Muscle of leg (tissue), 11 donors: Measurements from ENCODE around the gene SMAD2. TPM values are rescaled to one million over a fixed set of nuclear protein-coding genes. Genes with fewer than 3 reads are reported as not detected.

Source experiments
- DNase-seq: peaks from one replicate; pipeline ENCODE4 v3.0.0; 2013
- H3K27ac ChIP-seq: one replicate; pipeline ENCODE4 v1.5.1; 2013; ENCODE audit warnings: mild to moderate bottlenecking, low read length, control low read depth
- H3K27me3 ChIP-seq: one replicate; pipeline ENCODE4 v1.6.1; 2013; ENCODE audit warnings: low read length; ENCODE audit not compliant: control insufficient read depth, insufficient read depth
- H3K36me3 ChIP-seq: one replicate; pipeline ENCODE4 v1.6.1; 2013; ENCODE audit warnings: low read length; ENCODE audit not compliant: control insufficient read depth, insufficient read depth
- H3K4me1 ChIP-seq: one replicate; pipeline ENCODE4 v1.6.1; 2013; ENCODE audit warnings: low read length; ENCODE audit not compliant: control insufficient read depth, insufficient read depth
- H3K4me3 ChIP-seq: one replicate; pipeline ENCODE4 v1.5.1; 2013; ENCODE audit warnings: low read length, control low read depth
- H3K9me3 ChIP-seq: replicated peaks from 2 replicates; pipeline ENCODE4 v1.6.1; 2013; ENCODE audit warnings: low read depth, low read length; ENCODE audit not compliant: control insufficient read depth
- WGBS: methylation state at CpG from one replicate; pipeline ENCODE4 v1.1.5; 2013; ENCODE audit warnings: missing lambda C conversion rate; ENCODE audit not compliant: insufficient coverage; 5-methylcytosine and 5-hydroxymethylcytosine counted together
- polyA plus RNA-seq, 8 donors: library from polyadenylated mRNA; unstranded; fragments of 120-200 nt; gene quantifications; one replicate each; pipeline versions ENCODE4 v1.2.1 to v1.2.3, GENCODE V29; 2013; ENCODE audit warnings: inconsistent platforms in 1 of 8, low replicate concordance in 1 of 8; ENCODE audit not compliant: insufficient read length in 8 of 8, insufficient read depth in 1 of 8
- total RNA-seq: library from RNA; stranded (reverse); fragments of 120-200 nt; gene quantifications from one replicate; pipeline ENCODE4 v1.2.4, GENCODE V29; 2013

The SMAD2 gene
- total and polyA plus RNA-seq, 9 donors = 42.7 to 91.8 (median 56.2) TPM

DNA sequence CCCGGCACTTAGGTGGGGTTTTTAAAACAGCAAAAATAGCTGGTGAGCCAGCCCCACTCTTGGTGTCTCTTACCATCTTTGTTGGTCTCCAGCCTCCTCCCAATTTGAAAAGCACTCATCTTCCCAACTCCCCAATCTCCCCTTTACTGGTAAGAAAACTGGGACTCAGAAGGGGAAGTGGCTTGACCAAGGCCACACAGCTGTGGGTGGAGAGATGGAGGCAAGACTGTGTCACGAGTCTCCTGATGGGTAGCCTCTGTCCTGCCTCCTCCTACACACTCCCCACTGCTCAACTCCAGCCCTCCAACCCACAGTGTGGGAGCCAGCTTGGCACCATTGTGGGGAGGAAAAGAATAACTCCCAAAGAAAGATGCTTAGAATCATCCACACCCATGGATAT is 140.4 kb downstream of the SMAD2 start:
- Histone ChIP-seq H3K27me3 (peaks cover 2% of the 10 kb centered on the region), H3K4me1 (peaks cover 2% of the 10 kb centered on the region), H3K4me3 (no peak overlapping the region), H3K27ac (no peak overlapping the region), H3K36me3 (no peaks in the 10 kb centered on the region), H3K9me3 (peaks cover 5% of the 10 kb centered on the region)
- whole genome bisulfite sequencing = no CpG with 5 or more reads among the region's 2 CpGs
- DNase-seq = no peak

DNA sequence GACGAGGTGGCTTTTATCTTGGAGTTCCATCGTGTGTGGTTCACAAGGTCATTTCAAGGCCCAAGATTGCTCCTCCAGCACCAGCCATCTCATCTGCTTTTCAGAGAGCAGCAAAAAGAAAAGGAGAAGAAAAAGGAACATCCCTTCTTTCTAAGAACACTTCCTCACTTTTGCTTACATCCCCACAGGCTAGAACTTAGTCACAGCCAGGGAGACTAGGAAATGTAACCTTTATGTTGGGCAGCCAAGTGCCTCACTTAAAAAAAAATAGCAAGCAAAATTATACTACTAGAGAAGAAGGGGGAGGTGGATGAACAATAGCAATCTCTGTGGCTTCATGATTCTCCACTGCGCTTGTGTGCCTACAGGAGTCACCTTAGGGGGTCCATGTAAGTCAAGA is 141.8 kb downstream of the SMAD2 start:
- Histone ChIP-seq H3K27me3 (no peaks in the 10 kb centered on the region), H3K36me3 (no peaks in the 10 kb centered on the region), H3K4me1 (no peaks in the 10 kb centered on the region), H3K9me3 (peaks cover 13% of the 10 kb centered on the region), H3K4me3 (no peak overlapping the region), H3K27ac (no peak overlapping the region)
- 92% methylated on average over 2 of the region's 3 CpGs for WGBS
- DNase-seq = no peak

DNA sequence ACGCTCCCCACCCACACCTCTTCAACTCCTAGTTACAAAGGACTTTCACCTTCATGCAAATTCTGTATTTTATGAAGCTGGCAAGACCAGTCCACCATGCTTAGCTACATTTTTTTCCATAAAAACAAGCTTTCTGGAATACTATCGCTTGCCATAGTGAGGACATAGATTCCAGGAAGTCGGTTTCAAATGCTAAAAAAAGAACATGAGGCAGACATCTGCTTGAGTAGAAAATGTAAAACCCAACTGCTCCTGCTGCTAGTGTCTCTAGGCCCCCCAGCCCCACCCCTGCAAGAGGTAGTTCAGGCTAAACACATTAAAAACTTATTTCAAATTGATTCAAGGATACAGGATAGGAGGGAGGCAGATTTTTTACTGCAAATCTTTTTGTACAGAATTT is 148.9 kb downstream of the SMAD2 start:
- peak overlapping the region; percentile 17 for H3K27ac ChIP-seq
- no peak overlapping the region for H3K4me3 ChIP-seq
- H3K9me3 ChIP-seq = peaks cover 16% of the 10 kb centered on the region
- no peaks in the 10 kb centered on the region for H3K4me1 ChIP-seq
- peak; percentile 84 for DNase-seq
- no peaks in the 10 kb centered on the region for H3K36me3 ChIP-seq
- H3K27me3 ChIP-seq = no peaks in the 10 kb centered on the region
- no CpG with 5 or more reads among the region's 3 CpGs for WGBS

DNA sequence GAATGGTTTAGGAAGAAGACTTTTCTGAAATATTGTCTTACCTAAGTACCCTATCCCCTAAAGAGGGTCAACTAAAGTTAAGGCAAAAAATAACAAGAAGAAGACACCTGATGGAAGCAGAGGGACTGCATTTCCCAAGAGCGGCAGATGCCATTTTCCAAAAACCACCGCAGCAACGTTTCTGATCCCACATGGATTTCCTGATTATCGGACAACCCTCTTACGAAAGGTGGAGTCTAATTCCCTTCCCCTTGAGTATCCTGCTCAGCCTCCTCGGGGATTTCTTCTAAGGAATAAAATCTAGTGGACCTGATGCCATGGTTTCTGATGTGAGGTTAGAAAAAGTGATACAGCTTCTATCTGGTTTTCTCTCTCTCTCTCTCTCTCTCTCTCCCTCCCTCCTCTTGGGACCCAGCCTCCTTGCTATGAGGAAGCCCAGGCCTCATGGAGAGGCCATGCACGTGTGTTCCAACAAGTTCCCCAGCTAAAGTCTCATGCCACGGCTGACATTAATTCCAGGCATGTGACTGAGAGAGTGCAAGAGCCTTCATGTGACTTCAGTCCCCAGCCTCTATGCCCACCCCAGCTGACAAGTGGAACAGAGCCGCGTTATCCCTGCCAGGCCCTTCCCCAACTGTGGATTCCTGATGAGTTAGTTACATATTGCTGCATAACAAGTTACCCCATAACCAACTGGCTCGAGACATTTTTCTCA is 150.3 kb downstream of the SMAD2 start:
- no peak for DNase-seq
- Histone ChIP-seq H3K27ac (no peak overlapping the region), H3K4me3 (no peak overlapping the region), H3K4me1 (no peaks in the 10 kb centered on the region), H3K27me3 (no peaks in the 10 kb centered on the region), H3K36me3 (no peaks in the 10 kb centered on the region), H3K9me3 (peaks cover 12% of the 10 kb centered on the region)
- WGBS = 74% methylated on average over 5 of the region's 11 CpGs

DNA sequence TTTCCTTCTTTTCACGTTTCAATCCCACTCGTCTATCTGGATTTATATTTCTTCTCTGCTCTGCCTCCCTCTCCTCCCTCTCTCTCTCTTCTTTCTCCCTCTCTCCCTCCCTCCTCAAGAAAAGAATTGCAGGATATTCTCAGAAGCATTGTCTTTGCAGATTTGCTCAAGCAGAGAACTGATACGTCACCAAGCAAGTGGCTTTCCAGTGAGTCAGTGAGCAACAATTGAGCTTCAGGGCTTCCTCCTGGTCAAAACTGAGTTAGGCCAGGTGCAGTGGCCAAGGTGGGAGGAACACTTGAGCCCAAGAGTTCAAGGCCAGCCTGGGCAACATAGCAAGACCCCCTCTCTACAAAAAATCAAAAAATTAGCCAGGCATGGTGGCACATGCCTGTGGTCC is 151.1 kb downstream of the SMAD2 start:
- Histone ChIP-seq H3K27me3 (no peaks in the 10 kb centered on the region), H3K27ac (no peak overlapping the region), H3K9me3 (peaks cover 6% of the 10 kb centered on the region), H3K4me3 (no peak overlapping the region), H3K36me3 (no peaks in the 10 kb centered on the region), H3K4me1 (no peaks in the 10 kb centered on the region)
- DNase-seq = no peak
- WGBS = 61% methylated on average over 3 of the region's 3 CpGs

DNA sequence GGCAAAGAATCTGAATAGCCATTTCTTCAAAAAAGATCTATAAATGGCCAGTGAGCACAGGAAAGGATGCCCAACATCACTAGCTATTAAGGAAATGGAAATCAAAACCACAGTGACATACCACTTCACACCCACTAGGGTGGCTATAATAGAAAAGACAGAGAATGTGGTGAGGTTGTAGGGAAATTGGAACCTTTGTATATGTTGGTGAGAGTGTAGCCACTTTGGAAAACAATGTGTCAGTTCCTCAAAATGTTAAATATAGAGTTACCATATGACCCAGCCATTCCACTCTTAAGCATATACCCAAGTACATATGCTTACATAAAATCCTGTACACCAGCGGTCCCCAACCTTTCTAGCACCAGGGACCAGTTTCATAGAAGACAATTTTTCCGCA is 152.8 kb downstream of the SMAD2 start:
- Histone ChIP-seq H3K4me1 (no peaks in the 10 kb centered on the region), H3K36me3 (no peaks in the 10 kb centered on the region), H3K4me3 (no peak overlapping the region), H3K27me3 (no peaks in the 10 kb centered on the region), H3K9me3 (no peaks in the 10 kb centered on the region), H3K27ac (no peak overlapping the region)
- no peak for DNase-seq
- no CpG with 5 or more reads among the region's 2 CpGs for WGBS

DNA sequence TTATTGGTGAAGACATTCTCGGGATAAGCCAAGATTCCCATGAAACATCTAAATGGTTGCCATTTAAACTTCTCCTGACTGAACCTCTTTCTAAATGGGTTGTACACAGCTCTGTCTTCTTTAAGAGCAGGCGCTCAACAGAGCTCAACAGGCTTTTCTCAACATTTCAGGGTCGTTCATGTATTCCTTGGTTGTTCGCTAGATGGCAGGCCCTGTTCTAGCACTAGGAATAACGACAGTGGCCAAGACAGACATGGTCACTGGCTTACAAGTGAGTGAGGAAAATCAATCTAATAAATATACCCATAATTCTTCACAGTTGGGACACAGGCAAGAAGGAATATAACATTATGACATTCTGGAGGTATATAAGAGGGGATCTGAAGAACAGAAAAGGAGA is 154.5 kb downstream of the SMAD2 start:
- Histone ChIP-seq H3K27ac (no peak overlapping the region), H3K27me3 (no peaks in the 10 kb centered on the region), H3K4me3 (no peak overlapping the region), H3K4me1 (no peaks in the 10 kb centered on the region), H3K36me3 (no peaks in the 10 kb centered on the region), H3K9me3 (no peaks in the 10 kb centered on the region)
- 58% methylated on average over 3 of the region's 5 CpGs for WGBS
- peak; percentile 33 for DNase-seq

DNA sequence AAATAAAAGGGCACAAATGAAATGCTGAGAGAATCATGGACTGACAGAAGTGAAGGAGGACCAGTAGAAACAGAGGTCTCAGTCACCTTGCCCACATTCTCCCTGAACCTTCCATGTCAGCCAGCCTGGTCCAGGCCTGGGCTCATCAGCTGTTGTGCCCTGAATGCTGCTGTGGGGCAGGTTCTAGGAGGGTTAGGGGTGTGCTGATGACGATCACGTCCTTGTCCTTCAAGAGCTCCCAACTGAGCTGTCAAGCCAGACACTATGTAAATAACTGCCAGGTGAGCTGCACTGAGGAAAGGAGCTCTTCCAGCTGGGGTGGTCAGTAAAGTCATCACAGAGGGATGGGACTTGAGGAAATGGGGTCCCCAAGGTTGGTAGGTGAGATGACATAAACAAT is 156.5 kb downstream of the SMAD2 start:
- DNase-seq = no peak
- 71% methylated on average over 2 of the region's 2 CpGs for WGBS

DNA sequence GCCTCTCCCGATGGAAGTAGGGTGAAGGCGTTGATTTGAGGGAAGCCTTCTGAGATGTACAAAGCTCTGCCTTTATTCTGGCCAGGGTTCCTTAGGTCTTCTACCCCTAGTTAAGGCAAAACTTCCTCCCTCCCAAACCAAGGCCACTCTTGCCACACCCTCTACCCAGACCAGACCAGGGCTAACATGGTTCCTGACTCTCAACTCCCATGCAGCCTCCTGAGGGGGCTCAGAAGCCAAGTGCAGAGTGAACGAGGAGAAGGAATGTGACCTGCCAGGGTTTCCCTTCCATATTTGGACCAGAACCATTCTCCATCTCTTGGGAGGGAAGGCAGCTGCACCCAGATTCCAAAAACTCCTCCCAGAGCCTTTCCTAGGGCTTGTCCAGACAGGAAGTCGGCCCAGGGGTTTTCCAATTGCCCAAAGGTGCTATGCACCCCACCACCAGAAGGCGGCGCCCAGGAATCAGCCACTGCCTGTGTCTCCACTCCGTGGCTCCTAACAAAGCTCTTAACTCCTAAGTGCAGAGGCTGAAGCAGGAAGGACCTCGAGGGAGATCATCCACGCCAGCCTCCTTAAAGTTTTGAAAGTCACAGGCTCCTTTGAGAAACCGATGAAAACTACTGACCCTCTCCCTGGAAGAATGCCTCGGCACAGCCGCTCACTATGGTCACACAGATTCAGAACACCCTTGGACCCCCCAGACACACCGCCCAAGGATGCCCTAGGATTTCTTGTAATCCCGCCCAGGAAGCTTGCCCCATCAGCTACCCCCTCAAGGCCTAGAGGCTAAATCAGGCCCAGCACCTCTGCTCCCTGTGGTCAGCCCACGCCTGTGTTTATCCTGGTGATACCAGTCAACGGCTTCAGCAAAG is 157.8 kb downstream of the SMAD2 start:
- Histone ChIP-seq H3K27ac (no peak overlapping the region), H3K4me3 (no peak overlapping the region), H3K36me3 (no peaks in the 10 kb centered on the region), H3K27me3 (no peaks in the 10 kb centered on the region), H3K9me3 (no peaks in the 10 kb centered on the region), H3K4me1 (no peaks in the 10 kb centered on the region)
- whole genome bisulfite sequencing = 60% methylated on average over 12 of the region's 16 CpGs
- DNase-seq = no peak

More for the DNA sequence above, 156.5 kb downstream of the SMAD2 start:
- H3K4me1 ChIP-seq = no peaks in the 10 kb centered on the region
- no peaks in the 10 kb centered on the region for H3K27me3 ChIP-seq
- no peaks in the 10 kb centered on the region for H3K9me3 ChIP-seq
- H3K4me3 ChIP-seq = no peak overlapping the region
- no peaks in the 10 kb centered on the region for H3K36me3 ChIP-seq
- H3K27ac ChIP-seq = no peak overlapping the region

DNA sequence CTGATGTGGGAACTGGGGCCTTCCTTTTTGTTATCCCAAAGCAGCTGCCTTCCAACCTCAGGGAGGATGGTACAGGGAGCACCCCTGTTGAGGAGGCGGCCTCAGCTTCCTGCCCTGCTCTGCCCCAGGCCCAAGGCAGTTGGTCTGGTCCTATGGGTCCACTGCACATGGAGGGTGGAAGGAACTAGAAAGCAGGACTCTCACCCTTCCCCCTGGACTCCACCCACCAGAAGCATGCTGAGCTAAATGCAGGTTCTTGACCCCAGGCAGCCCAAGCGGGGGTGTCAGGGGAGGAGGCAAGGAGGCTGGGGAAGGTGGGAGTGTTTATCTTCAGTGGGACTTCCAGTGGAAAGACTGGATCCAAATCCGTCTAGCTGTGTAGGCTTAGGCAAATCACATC is 158.5 kb downstream of the SMAD2 start:
- H3K4me3 ChIP-seq = no peak overlapping the region
- H3K27ac ChIP-seq = no peak overlapping the region
- H3K36me3 ChIP-seq = no peaks in the 10 kb centered on the region
- no peaks in the 10 kb centered on the region for H3K27me3 ChIP-seq
- DNase-seq = no peak
- WGBS = 90% methylated on average over 2 of the region's 3 CpGs
- no peaks in the 10 kb centered on the region for H3K9me3 ChIP-seq
- H3K4me1 ChIP-seq = no peaks in the 10 kb centered on the region
